KG1 (cell line): Measurements from ENCODE around the gene WASHC4.

Experiments used
- DNase-seq: peaks from one replicate; lab custom pipeline; 2025; lab: John Stamatoyannopoulos, UW

The WASHC4 gene, protein sequence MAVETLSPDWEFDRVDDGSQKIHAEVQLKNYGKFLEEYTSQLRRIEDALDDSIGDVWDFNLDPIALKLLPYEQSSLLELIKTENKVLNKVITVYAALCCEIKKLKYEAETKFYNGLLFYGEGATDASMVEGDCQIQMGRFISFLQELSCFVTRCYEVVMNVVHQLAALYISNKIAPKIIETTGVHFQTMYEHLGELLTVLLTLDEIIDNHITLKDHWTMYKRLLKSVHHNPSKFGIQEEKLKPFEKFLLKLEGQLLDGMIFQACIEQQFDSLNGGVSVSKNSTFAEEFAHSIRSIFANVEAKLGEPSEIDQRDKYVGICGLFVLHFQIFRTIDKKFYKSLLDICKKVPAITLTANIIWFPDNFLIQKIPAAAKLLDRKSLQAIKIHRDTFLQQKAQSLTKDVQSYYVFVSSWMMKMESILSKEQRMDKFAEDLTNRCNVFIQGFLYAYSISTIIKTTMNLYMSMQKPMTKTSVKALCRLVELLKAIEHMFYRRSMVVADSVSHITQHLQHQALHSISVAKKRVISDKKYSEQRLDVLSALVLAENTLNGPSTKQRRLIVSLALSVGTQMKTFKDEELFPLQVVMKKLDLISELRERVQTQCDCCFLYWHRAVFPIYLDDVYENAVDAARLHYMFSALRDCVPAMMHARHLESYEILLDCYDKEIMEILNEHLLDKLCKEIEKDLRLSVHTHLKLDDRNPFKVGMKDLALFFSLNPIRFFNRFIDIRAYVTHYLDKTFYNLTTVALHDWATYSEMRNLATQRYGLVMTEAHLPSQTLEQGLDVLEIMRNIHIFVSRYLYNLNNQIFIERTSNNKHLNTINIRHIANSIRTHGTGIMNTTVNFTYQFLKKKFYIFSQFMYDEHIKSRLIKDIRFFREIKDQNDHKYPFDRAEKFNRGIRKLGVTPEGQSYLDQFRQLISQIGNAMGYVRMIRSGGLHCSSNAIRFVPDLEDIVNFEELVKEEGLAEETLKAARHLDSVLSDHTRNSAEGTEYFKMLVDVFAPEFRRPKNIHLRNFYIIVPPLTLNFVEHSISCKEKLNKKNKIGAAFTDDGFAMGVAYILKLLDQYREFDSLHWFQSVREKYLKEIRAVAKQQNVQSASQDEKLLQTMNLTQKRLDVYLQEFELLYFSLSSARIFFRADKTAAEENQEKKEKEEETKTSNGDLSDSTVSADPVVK

GRCh38 chr12:105107494-105108371, at the start of gene WASHC4:
TSS of gene WASHC4 (plus strand) at chr12:105107731. CDS start at chr12:105107801, 70 bp downstream.
- DNase-seq = peak; percentile 87

DNA sequence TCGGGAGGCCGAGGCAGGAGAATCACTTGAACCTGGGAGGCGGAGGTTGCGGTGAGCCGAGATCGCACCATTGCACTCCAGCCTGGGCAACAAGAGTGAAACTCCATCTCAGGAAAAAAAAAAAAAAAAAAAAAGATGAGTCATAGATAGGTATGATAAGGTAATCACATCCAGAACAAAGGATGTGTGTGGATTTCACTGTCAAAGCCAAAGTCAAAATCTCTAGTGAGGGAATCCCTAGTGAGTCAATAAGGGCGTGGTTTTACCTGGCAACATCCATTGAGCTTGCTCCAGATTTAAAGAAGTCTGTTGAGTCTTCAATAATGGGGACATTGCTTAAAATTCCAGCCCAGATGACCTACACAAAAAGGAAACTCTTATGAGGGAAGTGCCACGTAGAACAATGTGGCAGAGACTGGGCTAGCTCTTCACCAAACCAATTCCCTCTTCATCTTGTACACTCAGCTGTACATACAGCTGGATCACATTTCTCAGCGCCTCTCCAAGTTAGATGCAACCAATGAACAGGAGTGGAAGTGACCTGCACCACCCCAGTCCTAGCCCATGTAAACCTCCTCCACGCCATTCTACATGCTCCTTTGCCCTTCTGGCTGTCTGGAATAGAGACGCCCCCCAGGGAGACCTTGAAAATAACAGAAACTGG, 46.7 kb upstream of the WASHC4 start:
- DNase-seq = no peak

DNA sequence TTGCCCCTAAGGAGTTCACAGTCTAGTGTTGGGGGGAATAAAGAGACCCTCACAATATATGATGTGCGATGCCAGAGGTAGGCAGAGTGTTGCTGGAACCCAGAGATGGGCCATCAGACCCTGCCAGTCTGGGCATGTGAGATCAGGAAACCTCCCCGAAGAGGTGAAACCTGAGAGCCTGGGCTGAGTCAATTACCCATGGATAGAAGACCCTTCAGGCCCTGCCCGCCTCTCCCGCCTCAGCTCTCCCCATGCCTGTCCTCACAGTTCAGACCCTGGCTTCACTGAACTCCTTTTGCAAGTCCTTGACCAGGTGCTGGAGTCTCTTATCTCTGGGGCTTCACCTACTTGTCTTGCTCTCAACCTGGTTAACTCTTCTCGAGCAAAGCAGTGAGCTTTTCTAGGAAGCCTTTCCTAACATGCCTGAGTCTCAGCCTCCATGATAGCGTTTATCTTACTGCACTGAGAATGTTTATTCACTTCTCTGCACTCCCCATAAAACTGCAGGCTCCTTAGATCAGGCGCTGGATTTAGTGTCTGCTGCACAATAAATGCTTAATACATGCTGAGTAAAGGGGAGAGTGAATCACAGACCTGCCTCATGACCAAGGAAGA, 42.9 kb upstream of the WASHC4 start:
- no peak for DNase-seq

- DNase-seq = no peak
Measured at GRCh38 chr12:105067511-105068031, 40.0 kb upstream of the WASHC4 start.

DNA sequence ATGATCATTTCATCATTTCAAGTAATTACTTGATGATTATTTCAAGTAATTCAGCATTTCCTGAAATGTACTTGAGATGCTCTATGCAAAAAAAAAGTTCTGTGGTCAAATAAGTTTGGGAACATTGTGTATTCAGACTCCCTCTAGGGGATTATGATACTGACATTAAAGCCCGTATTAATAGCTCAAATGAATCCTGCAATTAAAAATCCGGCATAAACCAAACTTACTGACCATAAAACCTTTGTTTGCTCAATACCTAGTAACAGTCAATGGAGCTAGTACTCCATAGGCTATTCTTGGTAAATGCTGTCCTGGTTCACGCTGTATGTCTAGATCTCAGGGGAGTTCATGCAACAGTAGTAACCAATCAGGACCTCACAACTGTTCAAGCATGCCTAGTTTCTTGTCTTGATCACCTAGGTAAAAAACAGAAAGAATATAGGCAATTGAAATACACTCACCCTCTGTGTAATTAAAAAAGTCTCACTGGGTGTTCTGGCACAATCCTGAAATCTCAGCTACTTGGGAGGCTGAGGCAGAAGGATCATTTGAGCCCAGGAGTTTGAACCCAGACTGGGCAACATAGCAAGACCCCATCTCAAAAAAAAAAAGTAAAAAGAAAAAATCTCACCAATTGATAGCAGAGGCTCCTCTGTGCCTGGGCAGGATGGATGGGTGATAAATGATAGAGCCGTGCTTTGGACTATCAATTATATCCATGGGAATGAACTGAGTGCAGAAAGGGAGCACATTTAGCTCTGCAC, 37.4 kb upstream of the WASHC4 start:
- no peak for DNase-seq

DNA sequence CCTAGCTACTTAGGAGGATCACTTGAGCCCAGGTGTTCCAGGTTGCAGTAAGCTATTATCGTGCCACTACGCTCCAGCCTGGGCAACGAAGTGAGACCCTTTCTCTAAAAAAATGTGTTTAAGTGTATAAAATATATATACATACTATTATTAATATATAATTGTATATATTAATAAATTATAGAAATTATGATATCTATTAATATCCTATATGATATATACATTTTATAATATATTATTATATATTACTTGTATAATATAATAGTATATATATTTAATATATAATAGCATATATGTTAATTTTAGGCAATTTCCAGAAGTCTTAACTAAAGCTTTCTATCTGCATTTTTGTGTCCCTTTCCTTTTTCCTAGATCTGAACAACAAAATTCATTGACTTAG, 35.5 kb upstream of the WASHC4 start:
- DNase-seq = no peak

DNA sequence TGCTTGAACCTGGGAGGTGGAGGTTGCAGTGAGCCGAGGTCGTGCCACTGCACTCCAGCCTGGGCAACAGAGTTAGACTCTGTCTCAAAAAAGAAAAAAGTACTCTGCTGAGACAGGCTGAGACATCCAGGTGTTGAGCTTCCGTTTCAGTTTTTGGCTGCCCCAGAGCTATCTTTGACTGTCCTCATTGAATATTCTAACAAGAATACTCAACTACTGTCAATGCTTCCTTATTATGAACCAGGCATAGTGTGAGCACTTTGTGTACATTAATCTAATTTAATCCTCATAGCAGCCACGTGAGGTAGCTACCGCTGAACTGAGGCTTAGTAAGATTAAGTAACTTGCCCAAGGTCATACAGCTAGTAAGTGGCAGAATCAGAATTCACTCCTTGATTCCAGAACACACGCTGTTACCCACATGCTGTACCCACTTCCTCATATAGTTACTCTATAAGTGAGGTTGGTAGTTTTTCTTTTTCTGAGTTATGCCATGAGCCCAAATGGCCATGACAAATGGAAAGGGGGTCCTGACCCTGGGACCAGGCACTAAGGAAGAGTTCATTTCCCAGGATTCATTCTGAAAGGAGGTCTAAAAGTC, 34.5 kb upstream of the WASHC4 start:
- no peak for DNase-seq

DNA sequence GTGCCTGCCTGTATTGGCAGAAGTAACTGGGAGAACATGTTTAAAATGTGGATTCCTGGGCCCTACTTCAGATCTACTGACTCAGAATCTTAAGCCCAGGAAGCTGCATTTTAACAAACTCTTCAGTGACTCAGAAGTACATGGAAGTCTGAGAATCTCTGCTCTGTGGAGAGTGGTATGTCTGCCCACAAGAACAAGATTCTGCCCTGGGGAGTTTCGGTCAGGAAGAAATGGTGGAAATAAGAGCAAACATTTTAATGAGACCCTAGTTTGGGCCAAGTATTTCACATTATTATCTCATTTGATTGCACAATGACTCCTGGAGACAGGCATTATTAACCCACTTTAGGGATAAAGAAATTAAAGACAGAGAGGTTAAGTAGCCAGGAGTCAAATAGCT, 31.4 kb upstream of the WASHC4 start:
- DNase-seq = no peak

GRCh38 chr12:105076913-105077312, 30.6 kb upstream of the WASHC4 start:
- no peak for DNase-seq

GRCh38 chr12:105077435-105077834, 30.1 kb upstream of the WASHC4 start:
- no peak for DNase-seq

DNA sequence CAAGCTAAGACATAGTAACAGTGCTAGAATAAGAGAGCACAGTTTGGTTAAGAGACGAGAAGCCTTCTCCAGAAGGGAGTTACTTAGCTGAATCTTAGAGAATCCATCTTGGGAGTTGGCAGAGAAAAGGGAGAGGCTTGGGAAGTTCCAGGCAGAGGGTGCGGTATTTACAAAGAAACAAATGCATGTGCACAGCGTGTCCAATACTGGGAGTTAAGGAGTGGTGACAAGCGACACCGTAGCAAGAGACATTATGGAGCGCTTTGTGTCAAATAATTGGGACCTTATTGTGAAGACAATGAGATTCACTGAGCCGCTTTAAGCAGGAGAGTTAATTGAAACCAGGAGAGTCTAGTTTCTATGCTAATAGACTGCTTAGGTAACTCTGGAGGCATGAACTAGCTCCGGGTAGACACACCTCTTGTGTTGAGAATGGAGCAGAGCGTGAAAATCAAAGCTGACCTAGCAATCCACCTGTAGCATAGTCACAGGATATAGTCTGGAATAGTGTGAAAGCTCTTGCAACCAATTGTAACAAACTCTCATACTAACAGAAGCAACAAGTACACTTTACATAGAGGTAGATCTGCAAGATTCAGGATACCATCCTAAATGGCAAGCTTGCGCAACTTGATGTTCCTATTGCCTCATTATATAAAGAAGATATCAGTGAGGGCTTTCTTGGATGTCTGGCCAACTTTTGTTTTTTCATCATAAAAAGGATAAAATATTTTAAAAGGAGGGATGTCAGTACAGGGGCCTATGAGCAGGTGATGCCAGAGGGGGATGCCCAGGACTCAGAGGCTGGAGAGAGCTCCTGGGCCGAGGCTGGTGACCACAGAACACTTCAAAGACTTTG, 28.6 kb upstream of the WASHC4 start:
- DNase-seq = no peak

- no peak for DNase-seq
Measured at GRCh38 chr12:105083031-105083430, 24.5 kb upstream of the WASHC4 start.

- DNase-seq = no peak
Measured at GRCh38 chr12:105083551-105084105, 23.9 kb upstream of the WASHC4 start.

DNA sequence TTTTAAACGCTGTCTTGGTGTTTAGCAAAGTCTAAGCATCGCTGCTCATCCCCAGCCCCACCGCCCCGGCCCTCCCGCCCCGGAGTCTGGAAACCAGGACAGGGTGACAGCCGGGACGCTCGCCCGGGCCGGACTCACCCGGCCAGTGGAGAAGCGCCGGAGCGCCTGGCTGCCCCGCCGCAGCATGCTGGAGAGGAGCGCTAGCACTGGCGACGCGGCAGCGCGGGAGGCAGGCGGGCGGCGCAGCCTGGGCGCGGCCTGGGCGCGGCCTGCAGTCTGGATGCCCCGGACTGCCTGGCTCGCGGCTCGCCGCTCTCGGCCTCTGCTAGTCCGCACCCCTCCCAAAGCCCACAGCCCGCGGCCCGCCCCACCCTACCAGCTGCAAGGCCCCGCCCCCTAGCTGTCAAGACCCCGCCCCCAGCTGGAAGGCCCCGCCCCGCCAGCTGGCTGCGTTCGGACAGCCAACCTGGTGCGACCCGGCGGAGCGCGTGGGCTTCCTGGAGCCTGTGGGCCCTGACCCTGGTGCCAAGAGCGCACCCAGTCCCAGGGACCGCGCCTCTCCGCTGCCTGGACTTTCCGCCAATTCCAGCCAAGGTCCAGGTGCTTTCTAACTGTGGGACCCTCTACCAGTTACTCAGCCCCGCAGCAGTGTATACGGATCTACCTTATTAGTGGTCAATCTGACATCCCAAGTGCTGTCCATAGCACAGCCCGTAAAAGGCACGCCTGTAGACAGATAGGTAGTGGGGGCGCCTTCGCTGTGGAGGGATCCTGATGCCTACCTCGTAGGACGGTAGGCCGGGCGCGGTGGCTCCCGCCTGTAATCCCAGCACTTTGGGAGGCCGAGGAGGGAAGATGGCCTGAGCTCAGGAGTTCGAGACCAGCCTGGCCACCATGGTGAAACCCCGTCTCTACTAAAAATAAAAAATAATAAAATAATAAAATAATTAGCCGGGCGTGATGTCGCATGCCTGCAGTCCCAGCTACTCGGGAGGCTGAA, 23.0 kb upstream of the WASHC4 start, which contains the start of gene ALDH1L2:
Gene ALDH1L2 (minus strand): TSS at position 208 of the 1,000 bp plus-strand sequence. CDS start 22 bp downstream, at position 186.
- DNase-seq = no peak

DNA sequence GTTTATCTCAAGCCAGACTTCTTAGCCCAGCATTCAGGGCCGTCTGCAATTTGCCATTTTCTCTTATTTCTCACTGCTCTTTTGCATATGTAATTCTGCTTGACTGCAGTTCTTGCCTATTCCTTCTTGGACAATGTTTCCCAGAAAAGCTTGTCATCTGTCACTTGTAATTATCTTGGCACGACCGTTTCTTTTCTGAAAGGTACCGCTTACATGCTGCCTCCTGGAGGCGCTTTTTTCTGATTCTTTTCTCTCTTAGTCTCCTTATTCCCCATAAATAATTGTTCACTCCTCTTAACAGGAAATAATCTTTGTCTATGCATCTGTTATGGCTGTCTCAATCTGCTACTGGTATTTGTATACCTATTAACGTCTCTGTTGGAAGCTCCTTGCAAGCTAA, 22.0 kb upstream of the WASHC4 start:
- DNase-seq = no peak

- no peak for DNase-seq
Measured at GRCh38 chr12:105089817-105090216, 17.7 kb upstream of the WASHC4 start.
